ENCODE data around the gene KDM4F.

DNA sequence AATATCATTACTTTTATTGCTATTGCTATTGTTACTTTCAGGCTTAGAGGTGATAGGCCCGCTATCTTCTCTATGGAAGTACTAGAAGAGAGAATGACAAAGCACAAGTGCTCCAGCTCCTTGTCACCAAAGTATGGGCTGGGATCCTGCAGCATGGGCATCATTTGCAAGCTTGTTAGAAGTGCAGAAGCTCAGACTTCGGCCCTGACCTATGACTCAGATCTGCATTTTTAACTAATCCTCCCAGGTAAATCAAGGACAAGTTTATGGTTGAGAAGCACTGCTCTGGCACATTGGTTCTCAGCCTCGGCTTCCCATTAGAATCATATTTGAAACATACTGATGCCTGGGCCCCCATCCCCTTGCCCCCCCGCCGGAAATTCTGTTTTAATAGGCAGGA is 31.8 kb downstream of the KDM4F start:
- TF ChIP-seq ZFP30 (CRISPR knock-in tag; IDR thresholded peaks at IDR 0.05), result no peak
- TF ChIP-seq, protein P1, sequence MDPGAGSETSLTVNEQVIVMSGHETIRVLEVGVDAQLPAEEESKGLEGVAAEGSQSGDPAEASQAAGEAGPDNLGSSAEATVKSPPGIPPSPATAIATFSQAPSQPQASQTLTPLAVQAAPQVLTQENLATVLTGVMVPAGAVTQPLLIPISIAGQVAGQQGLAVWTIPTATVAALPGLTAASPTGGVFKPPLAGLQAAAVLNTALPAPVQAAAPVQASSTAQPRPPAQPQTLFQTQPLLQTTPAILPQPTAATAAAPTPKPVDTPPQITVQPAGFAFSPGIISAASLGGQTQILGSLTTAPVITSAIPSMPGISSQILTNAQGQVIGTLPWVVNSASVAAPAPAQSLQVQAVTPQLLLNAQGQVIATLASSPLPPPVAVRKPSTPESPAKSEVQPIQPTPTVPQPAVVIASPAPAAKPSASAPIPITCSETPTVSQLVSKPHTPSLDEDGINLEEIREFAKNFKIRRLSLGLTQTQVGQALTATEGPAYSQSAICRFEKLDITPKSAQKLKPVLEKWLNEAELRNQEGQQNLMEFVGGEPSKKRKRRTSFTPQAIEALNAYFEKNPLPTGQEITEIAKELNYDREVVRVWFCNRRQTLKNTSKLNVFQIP (CRISPR knock-in tag; IDR thresholded peaks at IDR 0.05; ENCODE audit: borderline replicate concordance, low read depth), result no peak
- no peak for TF ChIP-seq PPARA (CRISPR knock-in tag; IDR thresholded peaks at IDR 0.05; ENCODE audit: borderline replicate concordance)
- TF ChIP-seq, protein P2, sequence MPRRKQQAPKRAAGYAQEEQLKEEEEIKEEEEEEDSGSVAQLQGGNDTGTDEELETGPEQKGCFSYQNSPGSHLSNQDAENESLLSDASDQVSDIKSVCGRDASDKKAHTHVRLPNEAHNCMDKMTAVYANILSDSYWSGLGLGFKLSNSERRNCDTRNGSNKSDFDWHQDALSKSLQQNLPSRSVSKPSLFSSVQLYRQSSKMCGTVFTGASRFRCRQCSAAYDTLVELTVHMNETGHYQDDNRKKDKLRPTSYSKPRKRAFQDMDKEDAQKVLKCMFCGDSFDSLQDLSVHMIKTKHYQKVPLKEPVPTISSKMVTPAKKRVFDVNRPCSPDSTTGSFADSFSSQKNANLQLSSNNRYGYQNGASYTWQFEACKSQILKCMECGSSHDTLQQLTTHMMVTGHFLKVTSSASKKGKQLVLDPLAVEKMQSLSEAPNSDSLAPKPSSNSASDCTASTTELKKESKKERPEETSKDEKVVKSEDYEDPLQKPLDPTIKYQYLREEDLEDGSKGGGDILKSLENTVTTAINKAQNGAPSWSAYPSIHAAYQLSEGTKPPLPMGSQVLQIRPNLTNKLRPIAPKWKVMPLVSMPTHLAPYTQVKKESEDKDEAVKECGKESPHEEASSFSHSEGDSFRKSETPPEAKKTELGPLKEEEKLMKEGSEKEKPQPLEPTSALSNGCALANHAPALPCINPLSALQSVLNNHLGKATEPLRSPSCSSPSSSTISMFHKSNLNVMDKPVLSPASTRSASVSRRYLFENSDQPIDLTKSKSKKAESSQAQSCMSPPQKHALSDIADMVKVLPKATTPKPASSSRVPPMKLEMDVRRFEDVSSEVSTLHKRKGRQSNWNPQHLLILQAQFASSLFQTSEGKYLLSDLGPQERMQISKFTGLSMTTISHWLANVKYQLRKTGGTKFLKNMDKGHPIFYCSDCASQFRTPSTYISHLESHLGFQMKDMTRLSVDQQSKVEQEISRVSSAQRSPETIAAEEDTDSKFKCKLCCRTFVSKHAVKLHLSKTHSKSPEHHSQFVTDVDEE (CRISPR knock-in tag; IDR thresholded peaks at IDR 0.05), result no peak
- TF ChIP-seq CSRNP3 (CRISPR knock-in tag; IDR thresholded peaks at IDR 0.05), result no peak
- no peak for TF ChIP-seq ZFP3 (CRISPR knock-in tag; IDR thresholded peaks at IDR 0.05)
- TF ChIP-seq SNAI2 (CRISPR knock-in tag; IDR thresholded peaks at IDR 0.05), result no peak
- TF ChIP-seq GLIS3 (CRISPR knock-in tag; IDR thresholded peaks at IDR 0.05), result no peak
- TF ChIP-seq, protein P3, sequence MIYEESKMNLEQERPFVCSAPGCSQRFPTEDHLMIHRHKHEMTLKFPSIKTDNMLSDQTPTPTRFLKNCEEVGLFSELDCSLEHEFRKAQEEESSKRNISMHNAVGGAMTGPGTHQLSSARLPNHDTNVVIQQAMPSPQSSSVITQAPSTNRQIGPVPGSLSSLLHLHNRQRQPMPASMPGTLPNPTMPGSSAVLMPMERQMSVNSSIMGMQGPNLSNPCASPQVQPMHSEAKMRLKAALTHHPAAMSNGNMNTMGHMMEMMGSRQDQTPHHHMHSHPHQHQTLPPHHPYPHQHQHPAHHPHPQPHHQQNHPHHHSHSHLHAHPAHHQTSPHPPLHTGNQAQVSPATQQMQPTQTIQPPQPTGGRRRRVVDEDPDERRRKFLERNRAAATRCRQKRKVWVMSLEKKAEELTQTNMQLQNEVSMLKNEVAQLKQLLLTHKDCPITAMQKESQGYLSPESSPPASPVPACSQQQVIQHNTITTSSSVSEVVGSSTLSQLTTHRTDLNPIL (CRISPR knock-in tag; IDR thresholded peaks at IDR 0.05; ENCODE audit: low read depth), result no peak
- TF ChIP-seq ISL1 (CRISPR knock-in tag; IDR thresholded peaks at IDR 0.05), result no peak
- no peak for TF ChIP-seq TCF4 (CRISPR knock-in tag; IDR thresholded peaks at IDR 0.05; ENCODE audit: borderline replicate concordance)
- TF ChIP-seq, protein P4, sequence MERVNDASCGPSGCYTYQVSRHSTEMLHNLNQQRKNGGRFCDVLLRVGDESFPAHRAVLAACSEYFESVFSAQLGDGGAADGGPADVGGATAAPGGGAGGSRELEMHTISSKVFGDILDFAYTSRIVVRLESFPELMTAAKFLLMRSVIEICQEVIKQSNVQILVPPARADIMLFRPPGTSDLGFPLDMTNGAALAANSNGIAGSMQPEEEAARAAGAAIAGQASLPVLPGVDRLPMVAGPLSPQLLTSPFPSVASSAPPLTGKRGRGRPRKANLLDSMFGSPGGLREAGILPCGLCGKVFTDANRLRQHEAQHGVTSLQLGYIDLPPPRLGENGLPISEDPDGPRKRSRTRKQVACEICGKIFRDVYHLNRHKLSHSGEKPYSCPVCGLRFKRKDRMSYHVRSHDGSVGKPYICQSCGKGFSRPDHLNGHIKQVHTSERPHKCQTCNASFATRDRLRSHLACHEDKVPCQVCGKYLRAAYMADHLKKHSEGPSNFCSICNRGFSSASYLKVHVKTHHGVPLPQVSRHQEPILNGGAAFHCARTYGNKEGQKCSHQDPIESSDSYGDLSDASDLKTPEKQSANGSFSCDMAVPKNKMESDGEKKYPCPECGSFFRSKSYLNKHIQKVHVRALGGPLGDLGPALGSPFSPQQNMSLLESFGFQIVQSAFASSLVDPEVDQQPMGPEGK (CRISPR knock-in tag; IDR thresholded peaks at IDR 0.05; ENCODE audit: borderline replicate concordance), result no peak
- TF ChIP-seq RARB (CRISPR knock-in tag; IDR thresholded peaks at IDR 0.05), result no peak
- TF ChIP-seq ZNF70 (CRISPR knock-in tag; IDR thresholded peaks at IDR 0.05), result no peak
